A204.1 (cell line): ENCODE measurements around the gene TIGD1.

Source experiments
- FAIRE-seq: peaks from 2 replicates; lab custom pipeline; 2012; peaks lifted over from hg19 to GRCh38; lab: Jason Lieb, UNC

Gene TIGD1

DNA sequence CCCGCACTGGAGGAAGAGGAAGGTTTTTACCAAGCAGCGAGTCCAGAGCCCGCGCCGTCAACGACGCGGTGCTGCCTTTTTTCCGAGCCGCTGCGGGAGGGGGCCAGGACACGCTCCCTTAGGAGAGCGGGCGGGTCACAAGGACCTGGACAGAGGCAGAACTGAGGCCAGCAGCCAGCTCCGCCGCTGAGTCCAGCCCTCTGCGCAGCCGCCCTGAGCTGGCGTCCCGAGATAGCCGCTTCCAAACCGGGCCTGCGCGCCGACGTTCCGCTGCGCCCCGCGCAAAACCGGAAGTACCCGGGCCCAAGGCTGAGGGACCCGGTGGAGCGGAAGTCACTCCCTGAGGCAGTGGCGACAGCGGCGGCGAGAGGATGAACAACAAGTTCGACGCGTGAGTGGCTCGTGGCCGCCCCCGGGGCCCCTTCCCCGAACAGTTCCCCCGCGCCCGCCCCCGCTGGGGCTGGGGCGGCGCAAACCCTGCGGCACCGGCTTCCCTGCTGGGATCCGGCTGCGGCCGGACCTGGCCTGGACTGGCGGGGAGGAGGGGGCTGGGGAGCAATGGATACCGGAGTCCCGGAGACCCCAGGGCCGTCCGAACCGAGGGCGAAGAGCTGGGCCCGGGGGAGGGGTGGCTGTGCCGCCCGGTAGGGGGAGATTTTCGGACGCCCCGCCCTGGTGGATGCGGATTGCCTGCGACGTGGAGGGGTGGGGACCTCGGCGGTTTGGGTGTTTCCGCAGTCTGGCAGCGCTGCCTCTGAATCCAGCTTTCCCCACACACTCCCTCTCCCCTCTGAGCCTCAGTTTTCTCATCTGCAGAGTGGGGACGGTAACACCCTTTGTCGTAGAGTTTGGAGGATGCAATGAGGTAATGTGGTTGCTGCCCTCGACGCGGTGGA is at the start of gene TIGD1, which contains the start of gene EIF4E2:
TSS of gene TIGD1 (minus strand) at position 204 of the 896 bp plus-strand sequence. CDS start 675 bp downstream, outside the sequence.
TSS of gene EIF4E2 (plus strand) at position 336 of the 896 bp plus-strand sequence. CDS start at position 372, 36 bp downstream.
- no peak for FAIRE-seq

GRCh38 chr2:232598293-232598692 is 47.9 kb upstream of the TIGD1 start:
- FAIRE-seq: no peak

- no peak for FAIRE-seq
Measured at GRCh38 chr2:232597362-232598079, 47.2 kb upstream of the TIGD1 start.

GRCh38 chr2:232593982-232594381 is 43.6 kb upstream of the TIGD1 start:
- no peak for FAIRE-seq

GRCh38 chr2:232592772-232593395 is 42.5 kb upstream of the TIGD1 start:
- no peak for FAIRE-seq

DNA sequence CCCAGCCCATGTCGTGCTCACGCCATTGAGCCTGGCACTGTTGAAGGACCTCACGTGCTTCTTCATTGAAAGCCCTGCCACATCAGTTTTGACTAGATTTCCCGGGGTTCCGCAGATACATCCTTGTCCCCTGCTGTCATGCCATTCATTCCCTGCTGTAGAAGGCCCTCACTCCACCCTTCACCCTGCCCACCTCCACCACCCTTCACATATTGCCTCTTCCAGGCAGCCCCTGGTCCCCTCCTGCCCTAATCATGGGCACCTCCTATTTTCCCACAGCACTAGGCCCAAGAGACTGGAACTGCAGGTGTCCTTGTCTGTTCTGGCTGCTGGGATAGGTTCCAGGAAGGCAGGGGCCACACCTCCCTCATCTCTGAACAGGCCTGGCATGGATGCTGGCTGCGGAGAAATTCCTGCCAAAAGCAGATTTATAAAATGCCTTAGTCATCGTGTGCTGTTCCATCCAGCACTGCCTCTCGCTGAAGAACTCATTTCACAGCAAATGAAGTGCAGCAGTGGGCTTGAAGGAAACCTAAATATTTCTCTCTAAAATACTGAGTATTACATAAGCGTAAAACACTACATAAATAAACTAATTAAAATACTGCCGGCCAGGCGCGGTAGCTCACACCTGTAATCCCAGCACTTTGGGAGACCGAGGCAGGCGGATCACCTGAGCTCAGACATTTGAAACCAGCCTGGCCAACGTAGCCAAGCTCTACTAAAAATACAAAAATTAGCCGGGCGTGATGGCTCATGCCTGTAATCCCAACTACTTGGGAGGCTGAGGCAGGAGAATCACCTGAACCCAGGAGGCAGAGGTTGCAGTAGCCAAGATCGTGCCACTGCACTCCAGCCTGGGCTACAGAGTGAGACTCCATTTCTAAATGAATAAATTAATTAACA is 38.6 kb upstream of the TIGD1 start:
- no peak for FAIRE-seq

- no peak for FAIRE-seq
Measured at GRCh38 chr2:232588031-232588430, 37.7 kb upstream of the TIGD1 start.

- no peak for FAIRE-seq
Measured at GRCh38 chr2:232587512-232587911, 37.2 kb upstream of the TIGD1 start.

DNA sequence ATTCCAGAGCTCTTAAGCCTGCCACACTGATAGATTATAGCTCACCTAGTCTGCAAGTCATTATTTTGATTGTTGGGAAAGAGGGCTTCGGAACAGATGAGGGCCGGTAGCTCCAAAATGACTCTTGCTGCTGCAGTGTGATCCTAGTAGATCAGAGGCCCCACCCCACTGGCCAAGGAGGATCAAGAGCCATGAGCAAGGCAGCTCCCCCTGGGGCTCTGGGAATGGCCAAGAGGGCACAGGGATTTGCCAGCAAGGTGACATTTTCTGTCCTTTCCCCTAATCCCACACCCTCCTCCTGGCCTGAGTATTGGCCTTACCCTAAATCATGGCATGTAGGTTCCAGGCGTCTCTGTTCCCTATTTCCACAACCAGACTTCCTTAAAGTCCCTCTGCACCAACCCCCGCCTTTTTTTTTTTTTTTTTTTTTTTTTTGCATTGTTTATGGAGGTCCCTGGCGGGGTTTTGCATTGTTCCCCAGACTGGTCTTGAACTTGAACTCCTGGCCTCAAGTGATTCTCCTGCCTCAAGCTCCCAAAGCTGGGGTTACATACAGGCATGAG is 36.7 kb upstream of the TIGD1 start:
- no peak for FAIRE-seq

- FAIRE-seq: no peak
Measured at GRCh38 chr2:232584238-232584637, 33.9 kb upstream of the TIGD1 start.

DNA sequence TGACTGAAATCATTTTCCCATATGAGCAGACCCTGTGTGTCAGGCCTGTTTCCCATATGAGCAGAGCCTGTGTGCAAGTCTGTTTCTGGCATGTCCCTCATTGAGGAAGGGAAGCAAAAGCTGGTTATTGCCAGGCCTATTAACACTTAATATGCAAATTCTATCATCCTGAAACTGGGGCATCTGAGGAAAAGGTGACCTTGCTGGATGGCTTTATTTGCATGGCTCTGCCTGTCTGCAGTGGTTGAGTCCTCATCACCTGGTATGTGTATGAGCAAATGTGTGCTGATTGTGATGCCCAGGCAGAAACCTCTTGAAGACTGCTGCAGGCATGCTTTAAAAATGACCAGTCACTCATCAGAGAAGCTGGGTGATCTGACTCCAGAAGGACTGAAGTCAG is 31.4 kb upstream of the TIGD1 start:
- FAIRE-seq: no peak

- FAIRE-seq: no peak
Measured at GRCh38 chr2:232580648-232580981, 30.3 kb upstream of the TIGD1 start.

- FAIRE-seq: no peak
Measured at GRCh38 chr2:232578626-232579025, 28.3 kb upstream of the TIGD1 start.

GRCh38 chr2:232577841-232578240 is 27.5 kb upstream of the TIGD1 start:
- no peak for FAIRE-seq

DNA sequence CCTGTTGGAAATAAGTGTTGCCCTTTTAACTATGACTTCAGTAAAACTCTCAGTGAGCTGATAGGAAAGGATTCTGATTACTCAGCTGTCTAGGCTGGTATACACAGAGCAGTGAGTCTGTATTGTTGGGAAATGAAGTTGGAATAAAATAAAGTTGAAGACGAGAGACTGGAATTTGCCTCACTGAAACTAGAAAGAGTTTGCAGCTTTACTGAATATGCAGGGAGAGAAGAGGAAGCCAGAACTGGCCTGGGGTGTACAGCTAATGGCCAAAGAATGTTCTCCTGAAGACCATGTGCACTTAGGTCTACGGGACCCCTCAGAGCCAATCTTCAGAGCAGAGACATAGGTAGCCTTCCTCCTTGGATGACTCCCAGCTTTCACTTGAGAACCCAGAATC is 26.6 kb upstream of the TIGD1 start:
- no peak for FAIRE-seq

- no peak for FAIRE-seq
Measured at GRCh38 chr2:232575404-232575746, 25.0 kb upstream of the TIGD1 start.

GRCh38 chr2:232574674-232575403 is 24.5 kb upstream of the TIGD1 start:
- FAIRE-seq: no peak

DNA sequence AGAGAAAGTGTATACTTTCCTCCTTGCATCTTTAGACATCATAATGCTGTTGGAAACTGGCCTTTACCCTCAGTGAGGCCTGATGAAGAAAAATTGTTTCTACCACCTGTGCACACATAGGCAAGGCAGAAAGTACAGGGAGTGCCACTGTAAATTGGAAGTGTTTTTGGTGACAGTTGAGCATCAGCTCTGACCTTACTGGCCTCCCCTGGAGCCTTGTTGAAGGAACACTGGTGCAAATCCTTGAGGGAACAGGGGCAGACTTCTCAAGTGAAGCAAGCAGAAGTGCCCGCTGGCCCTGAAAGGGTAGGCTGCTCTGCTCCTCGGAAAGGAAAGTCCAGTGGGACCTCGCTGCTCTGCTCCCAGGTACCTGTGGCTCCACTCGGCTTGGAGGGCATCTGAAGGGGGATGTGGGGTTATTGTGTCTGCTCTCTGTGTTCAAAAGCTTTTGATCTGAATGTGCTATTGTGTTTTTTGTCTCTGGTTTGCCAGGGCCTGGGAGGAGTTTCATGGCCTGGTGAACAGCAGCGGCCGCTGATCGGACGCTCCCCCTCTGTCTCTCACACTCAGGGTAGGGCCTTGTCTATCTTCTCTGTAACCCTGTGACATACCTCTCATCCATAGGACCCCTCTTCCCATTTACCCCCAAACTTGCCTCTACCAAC is 23.5 kb upstream of the TIGD1 start:
- no peak for FAIRE-seq

- FAIRE-seq: no peak
Measured at GRCh38 chr2:232573042-232573441, 22.7 kb upstream of the TIGD1 start.

GRCh38 chr2:232571026-232571474 is 20.7 kb upstream of the TIGD1 start:
- FAIRE-seq: no peak
